Uterus (tissue), 4 donors: ENCODE measurements around the gene HIGD1C. TPM values are rescaled to one million over a fixed set of nuclear protein-coding genes. Genes with fewer than 3 reads are reported as not detected.

Experiments
- DNase-seq, 2 donors: peaks; one replicate each; pipeline ENCODE4 v3.0.0-alpha.2; 2019 to 2020
- H3K27ac ChIP-seq, 2 donors: fragments of 200-600 bp; sonication (generic); 1 replicate in 1 of 2; 2 replicates in 1 of 2; pipeline ENCODE4 v1.5.1; 2016 to 2018
- H3K27me3 ChIP-seq, 2 donors: fragments of 200-600 bp; sonication (generic); one replicate each; pipeline ENCODE4 v1.5.1; 2018 to 2019; ENCODE audit warnings: control low read depth in 1 of 2
- H3K36me3 ChIP-seq, 2 donors: fragments of 200-600 bp; sonication (generic); one replicate each; pipeline ENCODE4 v1.5.1; 2019; ENCODE audit warnings: control low read depth in 1 of 2
- H3K4me1 ChIP-seq, 2 donors: fragments of 200-600 bp; sonication (generic); one replicate each; pipeline ENCODE4 v1.5.1; 2018 to 2019; ENCODE audit warnings: control low read depth in 1 of 2
- H3K4me3 ChIP-seq, 2 donors: fragments of 200-600 bp; sonication (generic); 1 replicate in 1 of 2; 2 replicates in 1 of 2; pipeline ENCODE4 v1.5.1; 2018 to 2019; ENCODE audit warnings: mild to moderate bottlenecking in 1 of 2
- H3K9me3 ChIP-seq, 2 donors: fragments of 200-600 bp; sonication (generic); one replicate each; pipeline ENCODE4 v1.5.1; 2019; ENCODE audit warnings: control low read depth in 1 of 2
- POLR2A ChIP-seq, 2 donors: fragments of 450-650 bp; IDR thresholded peaks; one replicate each; pipeline ENCODE4 v1.6.1; 2016; ENCODE audit warnings: antibody characterized with exemption in 2 of 2, mild to moderate bottlenecking in 1 of 2, moderate library complexity in 1 of 2
- intact Hi-C: fragments of 100-400 bp; cut with DNase I; formaldehyde crosslinking; loops from one replicate; pipeline ENCODE4 v1.15.1; 2023; ENCODE audit warnings: low total_unique reads
- total RNA-seq, 4 donors: library from RNA; depleted of rRNA in 3 of 4; stranded (reverse); fragments of >200 nt in 3 of 4; gene quantifications; one replicate each; pipeline versions ENCODE4 v1.1.0 to v1.2.4, GENCODE V29; 2014 to 2023
- TF ChIP-seq, protein P1 (sequence below), 4 experiments: fragments of 200-600 bp in 2 of 4; fragments of 450-650 bp in 2 of 4; sonication (generic) in 2 of 4; IDR thresholded peaks; one replicate each; pipeline ENCODE4 v1.5.1; 2016 to 2019; ENCODE audit warnings: antibody characterized with exemption in 4 of 4, mild to moderate bottlenecking in 2 of 4, moderate library complexity in 1 of 4
- donor health status: DM: yes; HTN: yes; CAD: no.

HIGD1C gene
- total RNA-seq, 4 donors from 2014 or later, result not detected

DNA sequence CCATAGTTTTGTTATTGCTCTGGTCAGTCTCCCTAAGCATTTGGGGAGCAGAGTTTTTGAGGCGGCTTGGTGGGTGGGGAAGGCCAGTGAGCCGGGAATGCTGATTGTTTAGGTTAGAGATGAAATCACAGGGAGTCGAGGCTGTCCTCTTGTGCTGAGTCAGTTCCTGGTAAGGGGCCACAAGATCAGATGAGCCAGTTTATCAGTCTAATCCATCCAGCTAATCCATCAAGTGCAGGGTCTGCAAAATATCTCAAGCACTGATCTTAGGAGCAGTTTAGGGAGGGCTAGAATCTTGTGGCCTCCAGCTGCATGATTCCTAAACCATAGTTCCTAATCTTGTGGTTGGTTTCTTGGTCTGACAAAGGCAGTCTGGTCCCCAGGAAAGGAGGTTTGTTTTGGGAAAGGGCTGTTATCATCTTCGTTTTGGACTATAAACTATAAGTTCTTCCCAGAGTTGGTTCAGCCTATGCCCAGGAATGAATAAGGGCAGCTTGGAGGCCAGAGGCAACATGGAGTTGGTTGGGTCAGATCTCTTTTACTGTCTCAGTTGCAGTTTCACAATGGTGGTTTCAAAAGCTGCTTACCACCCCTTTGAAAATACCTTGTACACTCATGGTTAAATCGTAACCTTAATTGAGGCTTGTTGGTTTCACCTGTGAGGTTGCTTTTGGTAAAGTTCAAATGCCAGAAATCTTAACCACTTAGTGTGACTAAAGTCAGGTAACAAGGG is 33.6 kb upstream of the HIGD1C start:
- H3K4me1 ChIP-seq, result peaks cover 0 to 4% of the 10 kb centered on the region in 2 donors
- intact Hi-C loops, result no loop called here
- H3K4me3 ChIP-seq, result no peak overlapping the region
- peaks cover 0 to 10% of the 10 kb centered on the region in 2 donors for H3K9me3 ChIP-seq
- no peak overlapping the region for H3K27ac ChIP-seq
- no peak for DNase-seq
- no peaks in the 10 kb centered on the region for H3K36me3 ChIP-seq
- no peaks in the 10 kb centered on the region for H3K27me3 ChIP-seq
- TF ChIP-seq, protein P1, sequence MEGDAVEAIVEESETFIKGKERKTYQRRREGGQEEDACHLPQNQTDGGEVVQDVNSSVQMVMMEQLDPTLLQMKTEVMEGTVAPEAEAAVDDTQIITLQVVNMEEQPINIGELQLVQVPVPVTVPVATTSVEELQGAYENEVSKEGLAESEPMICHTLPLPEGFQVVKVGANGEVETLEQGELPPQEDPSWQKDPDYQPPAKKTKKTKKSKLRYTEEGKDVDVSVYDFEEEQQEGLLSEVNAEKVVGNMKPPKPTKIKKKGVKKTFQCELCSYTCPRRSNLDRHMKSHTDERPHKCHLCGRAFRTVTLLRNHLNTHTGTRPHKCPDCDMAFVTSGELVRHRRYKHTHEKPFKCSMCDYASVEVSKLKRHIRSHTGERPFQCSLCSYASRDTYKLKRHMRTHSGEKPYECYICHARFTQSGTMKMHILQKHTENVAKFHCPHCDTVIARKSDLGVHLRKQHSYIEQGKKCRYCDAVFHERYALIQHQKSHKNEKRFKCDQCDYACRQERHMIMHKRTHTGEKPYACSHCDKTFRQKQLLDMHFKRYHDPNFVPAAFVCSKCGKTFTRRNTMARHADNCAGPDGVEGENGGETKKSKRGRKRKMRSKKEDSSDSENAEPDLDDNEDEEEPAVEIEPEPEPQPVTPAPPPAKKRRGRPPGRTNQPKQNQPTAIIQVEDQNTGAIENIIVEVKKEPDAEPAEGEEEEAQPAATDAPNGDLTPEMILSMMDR (IDR thresholded peaks at IDR 0.05), result no peak
- TF ChIP-seq POLR2A (IDR thresholded peaks at IDR 0.05), result no peak

DNA sequence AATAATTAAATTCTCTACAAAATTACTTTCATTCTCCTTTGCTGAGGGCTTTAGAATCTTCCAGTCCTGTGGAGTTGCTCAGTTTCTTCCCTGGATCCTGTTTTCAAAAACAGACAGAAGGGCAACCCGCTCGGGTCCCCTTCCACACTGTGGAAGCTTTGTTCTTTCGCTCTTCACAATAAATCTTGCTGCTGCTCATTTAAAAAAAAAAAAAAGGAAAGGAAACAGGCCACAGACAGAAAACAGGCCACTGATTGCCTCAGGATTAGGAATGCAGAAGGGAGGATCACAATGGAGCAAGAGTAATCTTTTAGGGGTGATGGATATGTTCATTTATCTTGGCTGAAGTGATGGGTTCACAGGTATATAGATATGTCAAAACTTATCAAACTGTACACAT is 29.5 kb upstream of the HIGD1C start:
- Histone ChIP-seq H3K9me3 (no peaks in the 10 kb centered on the region), H3K36me3 (no peaks in the 10 kb centered on the region), H3K27me3 (no peaks in the 10 kb centered on the region), H3K4me1 (peaks cover 0 to 4% of the 10 kb centered on the region in 2 donors), H3K27ac (peak overlapping the region; percentile 85 to 95), H3K4me3 (peak overlapping the region in 1 of 2 donors; percentile 66)
- TF ChIP-seq POLR2A (IDR thresholded peaks at IDR 0.05), result no peak
- TF ChIP-seq, protein P1 (IDR thresholded peaks at IDR 0.05), result no peak
- peak; percentile 46 to 75 for DNase-seq
- intact Hi-C loops, result no loop called here

DNA sequence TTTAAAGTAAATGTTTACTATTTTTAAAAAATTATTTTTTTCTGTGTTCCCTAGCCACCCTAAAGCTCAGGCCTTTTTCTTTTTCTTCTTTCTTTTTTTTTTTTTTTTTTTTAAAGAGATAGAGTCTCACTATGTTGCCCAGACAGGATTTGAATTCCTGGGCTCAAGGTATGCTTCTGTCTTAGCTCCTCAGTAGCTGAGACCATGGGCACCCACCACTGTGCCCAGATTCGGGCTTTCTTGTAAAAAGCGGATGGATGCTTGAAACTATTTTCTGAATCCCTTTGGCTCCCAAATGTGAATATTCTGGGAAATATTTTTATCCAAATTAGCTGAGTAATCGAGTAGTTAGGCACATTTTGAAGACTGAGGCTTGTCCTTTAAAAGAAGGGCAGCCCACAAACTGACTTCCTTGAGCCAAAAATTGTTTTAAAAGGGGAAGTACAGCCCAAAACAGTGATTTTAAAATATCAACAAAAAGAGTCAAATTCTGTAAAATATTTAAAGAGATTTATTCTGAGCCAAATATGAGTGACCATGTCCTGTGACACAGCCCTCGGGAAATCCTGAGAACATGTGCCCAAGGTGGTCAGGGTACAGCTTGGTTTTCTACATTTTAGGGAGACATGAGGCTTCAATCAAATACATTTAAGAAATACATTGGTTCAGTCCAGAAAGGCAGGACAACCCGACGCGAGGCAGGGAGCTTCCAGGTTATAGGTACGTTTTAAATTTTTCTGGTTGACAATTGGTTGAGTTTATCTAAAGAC is 28.8 kb upstream of the HIGD1C start:
- Histone ChIP-seq H3K27me3 (no peaks in the 10 kb centered on the region), H3K36me3 (no peaks in the 10 kb centered on the region), H3K27ac (peak overlapping the region; percentile 85 to 95), H3K4me3 (peak overlapping the region; percentile 66 to 91), H3K4me1 (peaks cover 0 to 4% of the 10 kb centered on the region in 2 donors), H3K9me3 (no peaks in the 10 kb centered on the region)
- TF ChIP-seq, protein P1 (IDR thresholded peaks at IDR 0.05), result no peak
- no peak for TF ChIP-seq POLR2A (IDR thresholded peaks at IDR 0.05)
- intact Hi-C loops, result no loop called here
- no peak for DNase-seq

DNA sequence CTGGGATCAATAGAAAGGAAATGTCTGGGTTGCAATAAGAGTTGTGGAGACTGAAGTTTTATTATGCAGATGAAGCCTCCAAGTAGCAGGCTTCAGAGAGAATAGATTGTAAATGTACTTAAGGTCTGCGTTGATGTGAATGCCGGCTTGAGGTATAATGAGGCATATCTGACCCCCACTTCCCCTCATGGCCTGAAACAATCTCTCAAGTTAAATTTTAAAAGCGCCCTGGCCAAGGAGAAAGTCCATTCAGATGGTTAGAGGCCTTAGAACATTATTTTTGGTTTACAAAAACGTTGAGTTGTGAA is 28.3 kb upstream of the HIGD1C start:
- intact Hi-C loops, result no loop called here

More for the DNA sequence above, 28.3 kb upstream of the HIGD1C start:
- Histone ChIP-seq H3K9me3 (no peaks in the 10 kb centered on the region), H3K4me1 (peaks cover 0 to 4% of the 10 kb centered on the region in 2 donors), H3K27ac (peak overlapping the region; percentile 85 to 95), H3K4me3 (peak overlapping the region; percentile 66 to 91), H3K36me3 (no peaks in the 10 kb centered on the region), H3K27me3 (no peaks in the 10 kb centered on the region)
- TF ChIP-seq, protein P1 (IDR thresholded peaks at IDR 0.05), result no peak
- TF ChIP-seq POLR2A (IDR thresholded peaks at IDR 0.05), result no peak
- DNase-seq, result no peak
